ENCODE measurements around the gene ALDH8A1.

ALDH8A1 gene

GRCh38 chr6:134949927-134950326, at the start of gene ALDH8A1:
Gene ALDH8A1, minus strand, starts transcription at chr6:134950101. Its CDS starts 48 bp downstream, at chr6:134950053.
- no peak for DNase-seq (ENCODE audit: low read depth in 2 of 3, low spot score in 2 of 3)

GRCh38 chr6:134999107-134999506, 49.2 kb upstream of the ALDH8A1 start:
- DNase-seq (ENCODE audit: low read depth in 2 of 3, low spot score in 2 of 3), result no peak

GRCh38 chr6:134997133-134997995, 47.5 kb upstream of the ALDH8A1 start:
- no peak for DNase-seq (ENCODE audit: low read depth in 2 of 3, low spot score in 2 of 3)

- DNase-seq (ENCODE audit: low read depth in 2 of 3, low spot score in 2 of 3), result no peak
These were observed 45.6 kb upstream of the ALDH8A1 start for GRCh38 chr6:134995536-134995935.

- no peak for DNase-seq (ENCODE audit: low read depth in 2 of 3, low spot score in 2 of 3)
These were observed 44.5 kb upstream of the ALDH8A1 start for GRCh38 chr6:134994431-134994830.

- no peak for DNase-seq (ENCODE audit: low read depth in 2 of 3, low spot score in 2 of 3)
These were observed 42.3 kb upstream of the ALDH8A1 start for GRCh38 chr6:134992155-134992554.

- no peak for DNase-seq (ENCODE audit: low read depth in 2 of 3, low spot score in 2 of 3)
These were observed 40.4 kb upstream of the ALDH8A1 start for GRCh38 chr6:134990262-134990661.

- no peak for DNase-seq (ENCODE audit: low read depth in 2 of 3, low spot score in 2 of 3)
These were observed 34.9 kb upstream of the ALDH8A1 start for GRCh38 chr6:134984821-134985220.

- DNase-seq (ENCODE audit: low read depth in 2 of 3, low spot score in 2 of 3), result no peak
These were observed 33.9 kb upstream of the ALDH8A1 start for GRCh38 chr6:134983823-134984222.

GRCh38 chr6:134982161-134982560, 32.3 kb upstream of the ALDH8A1 start:
- DNase-seq (ENCODE audit: low read depth in 2 of 3, low spot score in 2 of 3), result no peak

GRCh38 chr6:134980846-134981245, 30.9 kb upstream of the ALDH8A1 start:
- no peak for DNase-seq (ENCODE audit: low read depth in 2 of 3, low spot score in 2 of 3)

- no peak for DNase-seq (ENCODE audit: low read depth in 2 of 3, low spot score in 2 of 3)
These were observed 29.2 kb upstream of the ALDH8A1 start for GRCh38 chr6:134979142-134979541.

- no peak for DNase-seq (ENCODE audit: low read depth in 2 of 3, low spot score in 2 of 3)
These were observed 24.5 kb upstream of the ALDH8A1 start for GRCh38 chr6:134974370-134974769.

- no peak for DNase-seq (ENCODE audit: low read depth in 2 of 3, low spot score in 2 of 3)
These were observed 17.8 kb upstream of the ALDH8A1 start for GRCh38 chr6:134967711-134968110.

GRCh38 chr6:134964451-134965203, 14.7 kb upstream of the ALDH8A1 start:
- DNase-seq (ENCODE audit: low read depth in 2 of 3, low spot score in 2 of 3), result no peak

- no peak for DNase-seq (ENCODE audit: low read depth in 2 of 3, low spot score in 2 of 3)
These were observed 12.5 kb upstream of the ALDH8A1 start for GRCh38 chr6:134962421-134962820.

GRCh38 chr6:134961366-134961765, 11.5 kb upstream of the ALDH8A1 start:
- no peak for DNase-seq (ENCODE audit: low read depth in 2 of 3, low spot score in 2 of 3)

GRCh38 chr6:134959603-134960002, 9.7 kb upstream of the ALDH8A1 start:
- DNase-seq (ENCODE audit: low read depth in 2 of 3, low spot score in 2 of 3), result no peak

GRCh38 chr6:134956676-134957075, 6.8 kb upstream of the ALDH8A1 start:
- DNase-seq (ENCODE audit: low read depth in 2 of 3, low spot score in 2 of 3), result no peak

GRCh38 chr6:134956032-134956431, 6.1 kb upstream of the ALDH8A1 start:
- DNase-seq (ENCODE audit: low read depth in 2 of 3, low spot score in 2 of 3), result no peak

- no peak for DNase-seq (ENCODE audit: low read depth in 2 of 3, low spot score in 2 of 3)
These were observed 4.5 kb upstream of the ALDH8A1 start for GRCh38 chr6:134954272-134955000.
